A673 (cell line): ENCODE results near the gene P2RY14. TPM values are rescaled to one million over a fixed set of nuclear protein-coding genes. Genes with fewer than 3 reads are reported as not detected.

Experiments used
- BruUV-seq: library from RNA; stranded (reverse); fragments of 400-500 nt; replicated peaks from 2 replicates; lab custom pipeline; 2021; lab: Mats Ljungman, UMichigan
- CTCF ChIA-PET: fragments of 300-600 bp; sonication (Branson Sonifier 250); formaldehyde crosslinking; loops from one replicate; lab custom pipeline; 2022; ENCODE audit warnings: antibody characterized with exemption; lab: Charles Lee
- POLR2A ChIA-PET: fragments of 300-600 bp; sonication (Branson Sonifier 250); formaldehyde crosslinking; loops from one replicate; lab custom pipeline; 2022; ENCODE audit warnings: antibody characterized with exemption; ENCODE audit not compliant: low non-redundant PET; lab: Charles Lee
- DNase-seq: peaks from one replicate; pipeline ENCODE4 v3.0.0-alpha.2; 2015; ENCODE audit warnings: low spot score
- H3K27ac ChIP-seq: fragments of 200-600 bp; sonication (generic); 2 replicates; pipeline ENCODE4 v1.5.1; 2016; ENCODE audit warnings: mixed run types, low read depth, mild to moderate bottlenecking, mixed read lengths, antibody characterized with exemption, low read length; ENCODE audit not compliant: poor library complexity, severe bottlenecking
- H3K27me3 ChIP-seq: fragments of 200-600 bp; sonication (generic); replicated peaks from 2 replicates; pipeline ENCODE4 v1.6.1; 2017; ENCODE audit warnings: mixed run types, low read depth, mild to moderate bottlenecking, mixed read lengths, antibody characterized with exemption, low read length; ENCODE audit not compliant: insufficient read depth, poor library complexity
- H3K36me3 ChIP-seq: fragments of 200-600 bp; sonication (generic); 2 replicates; pipeline ENCODE4 v1.6.1; 2016; ENCODE audit warnings: mixed run types, mild to moderate bottlenecking, mixed read lengths, antibody characterized with exemption, low read length; ENCODE audit not compliant: insufficient read depth, poor library complexity, severe bottlenecking
- H3K4me1 ChIP-seq: fragments of 200-600 bp; sonication (generic); 2 replicates; pipeline ENCODE4 v1.6.1; 2017; ENCODE audit warnings: mixed run types, mild to moderate bottlenecking, mixed read lengths, antibody characterized with exemption, low read length; ENCODE audit not compliant: insufficient read depth, poor library complexity, severe bottlenecking
- H3K4me3 ChIP-seq: fragments of 200-600 bp; sonication (generic); 2 replicates; pipeline ENCODE4 v1.5.1; 2016; ENCODE audit warnings: low read depth, mixed run types, mild to moderate bottlenecking, mixed read lengths, low read length; ENCODE audit not compliant: poor library complexity, severe bottlenecking
- H3K9me3 ChIP-seq: fragments of 200-600 bp; sonication (generic); 2 replicates; pipeline ENCODE4 v1.6.1; 2016; ENCODE audit warnings: mixed run types, low read depth, mild to moderate bottlenecking, mixed read lengths, antibody characterized with exemption, low read length; ENCODE audit not compliant: poor library complexity, severe bottlenecking
- CTCF ChIP-seq: fragments of 300-800, 200-600 bp; sonication (generic); conservative IDR thresholded peaks from 2 replicates; pipeline ENCODE4 v1.5.1; 2017; ENCODE audit warnings: low read depth, mild to moderate bottlenecking, antibody characterized with exemption, low read length, moderate library complexity, mixed read lengths
- EZH2 ChIP-seq: fragments of 200-600 bp; sonication (generic); IDR thresholded peaks from 2 replicates; pipeline ENCODE4 v1.6.1; 2017; ENCODE audit warnings: borderline replicate concordance, low read depth, mild to moderate bottlenecking, mixed read lengths, antibody characterized with exemption, low read length; ENCODE audit not compliant: poor library complexity, severe bottlenecking
- intact Hi-C: fragments of 100-400 bp; cut with micrococcal nuclease; formaldehyde crosslinking; loops from one replicate; pipeline ENCODE4 v1.10.0; 2022; ENCODE audit not compliant: unreplicated experiment
- total RNA-seq: library from RNA; stranded (reverse); gene quantifications from 2 replicates; pipeline ENCODE4 v1.2.3, GENCODE V29; 2021

Gene P2RY14
- total RNA-seq, 1 experiment from 2014 or later, result not detected

DNA sequence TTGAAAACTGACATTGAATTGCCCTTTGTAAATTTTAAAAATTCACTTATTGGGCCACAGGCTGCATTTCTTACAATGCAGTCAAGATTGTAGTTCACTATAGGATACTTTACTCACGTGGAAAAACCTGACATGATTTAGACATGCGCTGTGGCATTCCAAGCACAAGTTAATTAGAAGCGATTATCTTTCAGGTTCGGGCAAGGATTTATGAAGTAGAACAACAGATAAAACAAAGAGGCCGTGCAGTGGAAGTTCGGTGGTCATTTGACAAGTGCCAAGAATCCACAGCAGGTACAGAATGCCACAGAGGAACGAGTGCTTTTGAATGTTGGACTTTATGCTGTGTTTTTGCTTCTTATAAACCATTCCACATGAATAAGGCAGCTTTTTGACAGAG lies 113.1 kb downstream of the P2RY14 start:
- Histone ChIP-seq H3K36me3 (no peaks in the 10 kb centered on the region), H3K4me3 (no peak overlapping the region), H3K27me3 (no peaks in the 10 kb centered on the region), H3K9me3 (no peaks in the 10 kb centered on the region), H3K4me1 (no peaks in the 10 kb centered on the region), H3K27ac (no peak overlapping the region)
- ChIA-PET CTCF (no interaction called here), POLR2A (no interaction called here)
- BruUV-seq, result no TSS peak
- TF ChIP-seq EZH2 (no peak), CTCF (no peak)
- intact Hi-C loops, result loop anchor here (5.0 kb wide), 1 partner anchor 672 kb away; no protein-coding TSS in a partner anchor
- DNase-seq, result no peak

Other genes with a start within 250 kb of the P2RY14 start
- 0.71 and 1.1 TPM in 2 replicates for gene MED12L, start 192.9 kb downstream of the P2RY14 start, total RNA-seq
- not detected in 2 replicates for gene GPR171, start 75.3 kb downstream of the P2RY14 start, total RNA-seq
- not detected in 2 replicates for gene GPR87, start 38.3 kb upstream of the P2RY14 start, total RNA-seq
- gene P2RY13, start 51.0 kb upstream of the P2RY14 start, total RNA-seq, result not detected in 2 replicates
- gene P2RY12, start 106.2 kb upstream of the P2RY14 start, total RNA-seq, result not detected in 2 replicates
- 10.5 and 13.6 TPM in 2 replicates for gene IGSF10, start 182.5 kb upstream of the P2RY14 start, total RNA-seq